Endothelial cell of umbilical vein (primary cell): Measurements from ENCODE around the gene RABEP2.

Experiments
- CTCF ChIP-seq, 2 donors: IDR thresholded peaks; 1 replicate in 1 of 2; 2 replicates in 1 of 2; pipeline ENCODE4 v1.5.1; 2011; ENCODE audit warnings: low read length in 2 of 2, mild to moderate bottlenecking in 2 of 2, moderate library complexity in 2 of 2, control low read depth in 1 of 2, inconsistent platforms in 1 of 2, low read depth in 1 of 2; ENCODE audit not compliant: insufficient read depth in 1 of 2; ENCODE audit errors: extremely low read depth in 1 of 2
- EZH2 ChIP-seq: IDR thresholded peaks from 2 replicates; pipeline ENCODE4 v1.6.1; 2012; ENCODE audit warnings: borderline replicate concordance, low read depth, mild to moderate bottlenecking, moderate library complexity, low read length, inconsistent platforms; ENCODE audit not compliant: severe bottlenecking
- POLR2A ChIP-seq: IDR thresholded peaks from 2 replicates; pipeline ENCODE4 v1.6.1; 2012; ENCODE audit warnings: low read depth, mild to moderate bottlenecking, control low read depth, low read length

- TF ChIP-seq CTCF (IDR thresholded peaks at IDR 0.05; ENCODE audit: extremely low read depth in 1 of 2, insufficient read depth in 1 of 2, low read depth in 1 of 2, low read length in 2 of 2): no peak
- no peak for TF ChIP-seq EZH2
- TF ChIP-seq POLR2A: no peak
These were observed 42.1 kb upstream of the RABEP2 start for GRCh38 chr16:28967156-28967555.
